Endothelial cell of umbilical vein (primary cell): ENCODE data around the gene APOO. TPM values are rescaled to one million over a fixed set of nuclear protein-coding genes. Genes with fewer than 3 reads are reported as not detected.

Source experiments
- BruUV-seq: library from RNA; stranded (reverse); fragments of 400-500 nt; replicated peaks from 2 replicates; lab custom pipeline; 2021; lab: Mats Ljungman, UMichigan
- CTCF ChIA-PET: fragments of 300-600, 350-600 bp; sonication (Branson Sonifier 250); formaldehyde crosslinking; loops from one replicate; lab custom pipeline; 2021; ENCODE audit warnings: antibody characterized with exemption, inconsistent platforms; lab: Charles Lee
- POLR2A ChIA-PET: fragments of 300-600, 350-600 bp; sonication (Branson Sonifier 250); formaldehyde crosslinking; loops from one replicate; lab custom pipeline; 2021; ENCODE audit warnings: antibody characterized with exemption, inconsistent platforms; lab: Charles Lee
- DNase-seq: peaks from one replicate; pipeline ENCODE4 v3.0.0-alpha.2; 2011; ENCODE audit warnings: low read depth, low spot score
- FAIRE-seq: peaks from 2 replicates; lab custom pipeline; 2011; peaks lifted over from hg19 to GRCh38; lab: Jason Lieb, UNC
- H2AFZ ChIP-seq: 2 replicates; pipeline ENCODE4 v1.6.0; 2012; ENCODE audit warnings: low read depth, low read length, control low read depth, inconsistent platforms
- H3K27ac ChIP-seq: 2 replicates; pipeline ENCODE4 v1.5.1; 2011; ENCODE audit warnings: low read depth, mild to moderate bottlenecking, control low read depth, low read length, moderate library complexity; ENCODE audit not compliant: insufficient read depth
- H3K27me3 ChIP-seq, 2 experiments: 2 replicates each; pipeline versions ENCODE4 v1.6.0 to v1.6.1; 2011; ENCODE audit warnings: low read length in 2 of 2, mixed read lengths in 1 of 2; ENCODE audit not compliant: control insufficient read depth in 2 of 2, insufficient read depth in 2 of 2
- H3K36me3 ChIP-seq, 2 experiments: 2 replicates in 1 of 2; 3 replicates in 1 of 2; pipeline ENCODE4 v1.5.1; 2011; ENCODE audit warnings: low read length in 2 of 2, mild to moderate bottlenecking in 1 of 2, moderate library complexity in 1 of 2; ENCODE audit not compliant: control insufficient read depth in 2 of 2, insufficient read depth in 2 of 2; ENCODE audit errors: extremely low read depth in 1 of 2
- H3K4me1 ChIP-seq: 3 replicates; pipeline ENCODE4 v1.5.1; 2011; ENCODE audit warnings: mild to moderate bottlenecking, low read length; ENCODE audit not compliant: control insufficient read depth, insufficient read depth; ENCODE audit errors: extremely low read depth
- H3K4me2 ChIP-seq: 2 replicates; pipeline ENCODE4 v1.6.1; 2011; ENCODE audit warnings: low read length, control low read depth, mixed read lengths; ENCODE audit not compliant: insufficient read depth
- H3K4me3 ChIP-seq, 3 experiments: fragments of 200-600 bp in 1 of 3; sonication (generic), shearing (Covaris generic) in 1 of 3; replicated peaks in 1 of 3; 2 replicates each; pipeline ENCODE4 v1.5.1; 2011 to 2016; ENCODE audit warnings: control low read depth in 3 of 3, low read length in 3 of 3, mild to moderate bottlenecking in 2 of 3, inconsistent platforms in 1 of 3, low read depth in 1 of 3, moderate library complexity in 1 of 3; ENCODE audit not compliant: insufficient read depth in 1 of 3
- H3K79me2 ChIP-seq: 2 replicates; pipeline ENCODE4 v1.6.0; 2012; ENCODE audit warnings: low read length, inconsistent platforms; ENCODE audit not compliant: control insufficient read depth, insufficient read depth
- H3K9ac ChIP-seq: replicated peaks from 2 replicates; pipeline ENCODE3; 2011; ENCODE audit warnings: low read length, control low read depth; ENCODE audit not compliant: insufficient read depth; ENCODE audit errors: extremely low read depth
- H3K9me1 ChIP-seq: replicated peaks from 3 replicates; pipeline ENCODE4 v1.6.0; 2011; ENCODE audit warnings: mild to moderate bottlenecking, low read length; ENCODE audit not compliant: control insufficient read depth, insufficient read depth; ENCODE audit errors: extremely low read depth
- H3K9me3 ChIP-seq: replicated peaks from 2 replicates; pipeline ENCODE4 v1.5.1; 2012; ENCODE audit warnings: low read length, inconsistent platforms; ENCODE audit not compliant: control insufficient read depth, insufficient read depth
- H4K20me1 ChIP-seq: replicated peaks from 2 replicates; pipeline ENCODE3; 2011; ENCODE audit warnings: mild to moderate bottlenecking, low read length; ENCODE audit not compliant: control insufficient read depth, insufficient read depth; ENCODE audit errors: extremely low read depth
- FOS ChIP-seq: IDR thresholded peaks from 2 replicates; pipeline ENCODE4 v1.6.1; 2011; ENCODE audit warnings: mild to moderate bottlenecking, low read length, moderate library complexity, borderline replicate concordance; ENCODE audit not compliant: insufficient read depth
- GATA2 ChIP-seq: IDR thresholded peaks from 2 replicates; pipeline ENCODE4 v1.7.0; 2011; ENCODE audit warnings: low read depth, mild to moderate bottlenecking, moderate library complexity, mixed read lengths, low read length; ENCODE audit not compliant: insufficient read length, insufficient read depth
- POLR2A ChIP-seq: IDR thresholded peaks from 2 replicates; pipeline ENCODE4 v1.6.1; 2012; ENCODE audit warnings: low read depth, mild to moderate bottlenecking, control low read depth, low read length
- dilution Hi-C: fragments of 300-500 bp; cut with MboI; formaldehyde crosslinking; loops from one replicate; pipeline ENCODE4 v1.15.0; 2019; ENCODE audit warnings: low sequenced_read_pairs; ENCODE audit not compliant: extremely low pct_ligation_motif_present
- intact Hi-C: fragments of 100-400 bp; cut with micrococcal nuclease; formaldehyde crosslinking; loops from one replicate; pipeline ENCODE4 v1.10.0; 2022
- polyA plus RNA-seq, 4 experiments: library from polyadenylated mRNA; depleted of rRNA in 3 of 4; stranded (reverse) in 3 of 4; unstranded in 1 of 4; fragments of >200 nt; gene quantifications; 2 replicates each; pipeline versions ENCODE4 v1.2.1 to v1.2.3, GENCODE V29; 2011 to 2012; ENCODE audit warnings: missing spikeins in 1 of 4
- total RNA-seq: library from RNA; stranded (reverse); gene quantifications from 2 replicates; pipeline ENCODE4 v1.2.3, GENCODE V29; 2021

The APOO gene
- total and polyA plus RNA-seq, 2 donors (not counting 3 experiments of a cell fraction or from before 2014, with no cell fraction given), result 9.8 to 24.3 TPM

DNA sequence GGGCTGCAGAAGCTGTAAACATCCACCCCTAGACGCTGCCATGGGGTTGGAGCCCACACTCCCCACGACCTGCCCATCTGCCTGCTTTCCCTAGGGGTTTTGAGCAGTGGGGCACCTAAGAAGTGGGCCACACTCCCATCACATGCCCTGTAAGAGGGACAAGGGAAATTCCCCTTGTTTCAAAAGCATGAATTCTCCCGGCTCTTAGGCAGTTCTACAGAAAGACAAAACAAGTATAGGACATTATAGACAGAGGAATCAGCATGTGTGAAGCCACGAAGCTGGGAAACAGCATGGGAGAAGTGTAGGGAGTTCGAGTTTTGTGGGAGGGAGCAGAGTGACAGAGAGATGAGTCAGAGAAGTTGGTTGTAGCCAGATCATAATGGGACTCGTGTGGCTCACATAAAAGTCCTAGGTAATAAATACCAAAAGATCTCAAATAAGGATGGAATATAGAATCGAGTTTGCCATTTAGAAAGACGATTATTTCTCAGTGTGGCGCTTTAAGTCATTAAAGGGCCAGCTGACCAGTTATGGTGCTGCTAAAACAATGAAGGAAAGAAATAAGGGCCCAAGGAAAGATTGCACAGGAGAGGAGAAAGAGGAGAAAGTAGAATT, 23.9 kb downstream of the APOO start:
- H3K27me3 ChIP-seq, result no peaks in the 10 kb centered on the region
- no peaks in the 10 kb centered on the region for H3K36me3 ChIP-seq
- peak overlapping the region; percentile 37 for H3K27ac ChIP-seq
- no peaks in the 10 kb centered on the region for H3K79me2 ChIP-seq
- H3K4me2 ChIP-seq, result peak overlapping the region; percentile 24
- ChIA-PET POLR2A (no interaction called here), CTCF (interaction anchor here (1.1 kb wide), 1 partner anchor 18 kb away, joined by 5 read pairs; no protein-coding TSS in a partner anchor)
- intact Hi-C loops, result no loop called here
- TF ChIP-seq GATA2 (no peak), FOS (peak; percentile 37)
- no TSS peak for BruUV-seq
- FAIRE-seq (peak; percentile 65), DNase-seq (peak; percentile 37)
- H3K9ac ChIP-seq, result no peak overlapping the region
- H3K4me1 ChIP-seq, result peaks cover 10% of the 10 kb centered on the region
- dilution Hi-C loops, result no loop called here
- no peaks in the 10 kb centered on the region for H3K9me1 ChIP-seq
- H2AFZ ChIP-seq, result peak overlapping the region; percentile 17
- H3K9me3 ChIP-seq, result no peaks in the 10 kb centered on the region
- H4K20me1 ChIP-seq, result no peaks in the 10 kb centered on the region
- no peak overlapping the region for H3K4me3 ChIP-seq

DNA sequence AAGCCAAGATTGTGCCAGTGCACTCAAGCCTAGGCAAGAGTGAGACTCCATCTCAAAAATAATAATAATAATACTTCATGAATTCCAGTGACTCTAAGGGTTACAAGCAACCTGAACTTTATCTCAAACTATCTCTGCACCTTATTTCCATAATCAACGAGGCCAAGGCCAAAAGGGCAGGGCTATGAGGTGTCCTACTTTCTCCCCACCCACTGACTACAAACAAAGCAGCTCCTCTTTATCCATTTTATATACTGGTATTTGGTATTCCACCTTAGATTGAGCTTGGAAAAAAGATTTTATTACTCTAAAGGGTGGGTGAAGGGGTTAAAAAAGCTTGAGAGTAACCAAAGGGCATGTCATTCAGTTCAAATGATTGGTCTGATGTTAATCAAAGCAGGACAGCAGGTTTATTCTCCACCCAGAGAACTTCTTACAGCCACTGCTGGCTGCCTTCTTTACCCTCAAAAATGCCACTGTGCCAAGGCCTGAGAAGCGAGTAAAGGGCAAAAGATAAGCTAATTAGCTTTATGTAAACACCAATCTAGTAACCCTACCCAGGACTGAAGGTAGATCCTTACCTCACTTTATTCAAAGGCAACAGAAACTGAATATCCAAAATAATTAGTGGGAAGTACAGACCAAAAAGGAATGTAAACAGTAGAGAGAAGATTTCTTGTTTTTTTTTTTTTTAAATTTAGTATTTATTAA, 28.2 kb downstream of the APOO start:
- no peaks in the 10 kb centered on the region for H3K36me3 ChIP-seq
- intact Hi-C loops (no loop called here), dilution Hi-C loops (no loop called here)
- H4K20me1 ChIP-seq, result no peaks in the 10 kb centered on the region
- H3K27ac ChIP-seq, result no peak overlapping the region
- no TSS peak for BruUV-seq
- peaks cover 11% of the 10 kb centered on the region for H3K4me1 ChIP-seq
- no peaks in the 10 kb centered on the region for H3K9me3 ChIP-seq
- POLR2A ChIA-PET, result no interaction called here
- DNase-seq (no peak), FAIRE-seq (no peak)
- no peaks in the 10 kb centered on the region for H3K27me3 ChIP-seq
- H3K9me1 ChIP-seq, result no peaks in the 10 kb centered on the region
- CTCF ChIA-PET, result interaction anchor here (0.9 to 1.3 kb wide), 2 partner anchors 9 to 22 kb away, joined by 3 to 5 read pairs; no protein-coding TSS in a partner anchor
- H3K79me2 ChIP-seq, result no peaks in the 10 kb centered on the region
- H2AFZ ChIP-seq, result no peak overlapping the region
- H3K9ac ChIP-seq, result no peak overlapping the region
- H3K4me3 ChIP-seq, result no peak overlapping the region
- H3K4me2 ChIP-seq, result no peak overlapping the region
- TF ChIP-seq POLR2A, result no peak
